ENCODE data around the gene KNOP1.
A peak's percentile ranks its signal among the peaks of the same experiment; 100 is the strongest.

KNOP1 gene

DNA sequence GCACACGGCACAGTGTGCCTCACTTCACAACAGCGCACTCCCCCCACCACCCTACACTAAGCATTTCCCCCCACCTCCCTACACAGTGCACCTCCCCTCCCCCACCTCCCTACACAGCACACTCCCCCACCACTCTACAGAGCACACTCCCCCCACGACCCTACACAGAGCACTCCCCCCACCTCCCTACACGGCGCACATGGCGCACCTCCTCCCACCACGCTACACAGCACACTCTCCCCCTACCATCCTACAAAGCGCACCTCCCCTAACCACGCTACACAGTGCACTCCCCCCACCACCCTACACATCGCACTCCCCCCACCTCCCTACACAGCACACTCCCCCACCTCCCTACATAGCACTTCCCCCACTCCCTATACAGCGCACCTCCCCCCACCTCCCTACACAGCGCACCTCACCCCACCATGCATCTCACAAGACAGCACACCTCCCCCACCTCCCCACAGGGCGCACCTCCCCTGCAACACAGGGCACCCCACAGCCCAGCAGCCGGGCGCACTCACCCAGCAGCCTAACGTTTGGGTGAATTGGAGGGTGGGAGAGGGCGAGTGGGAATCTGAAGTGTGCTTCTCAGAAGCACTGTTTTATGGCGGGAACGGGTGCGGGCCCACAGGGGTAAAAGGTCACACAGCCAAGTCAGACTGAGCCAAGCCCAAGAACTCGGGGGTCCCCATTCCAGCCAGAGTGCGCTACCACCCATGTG is 10.3 kb downstream of the KNOP1 start:
- DNase-seq (ENCODE audit: low read depth in 2 of 2): no peak

DNA sequence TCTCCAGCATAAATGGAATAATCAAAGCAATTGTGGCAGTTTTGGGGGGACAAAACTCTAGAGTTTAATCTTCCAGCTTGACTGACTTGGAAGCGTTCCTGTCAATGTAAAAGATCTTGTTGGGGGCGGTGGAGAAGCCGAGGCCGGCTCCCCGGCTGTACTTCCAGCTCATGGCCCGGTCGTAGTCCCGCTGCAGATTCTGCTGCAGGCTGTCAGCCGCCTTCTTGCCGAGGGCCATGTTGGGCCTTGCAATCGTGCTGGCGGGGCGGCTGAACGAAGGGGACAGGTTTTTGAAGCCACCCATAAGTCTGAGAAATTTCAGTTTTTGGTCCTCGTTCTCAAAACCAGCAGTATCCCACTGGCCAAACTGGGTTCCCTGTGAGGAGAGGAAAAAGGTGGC is 11.2 kb downstream of the KNOP1 start:
- DNase-seq (ENCODE audit: low read depth in 2 of 2): no peak

DNA sequence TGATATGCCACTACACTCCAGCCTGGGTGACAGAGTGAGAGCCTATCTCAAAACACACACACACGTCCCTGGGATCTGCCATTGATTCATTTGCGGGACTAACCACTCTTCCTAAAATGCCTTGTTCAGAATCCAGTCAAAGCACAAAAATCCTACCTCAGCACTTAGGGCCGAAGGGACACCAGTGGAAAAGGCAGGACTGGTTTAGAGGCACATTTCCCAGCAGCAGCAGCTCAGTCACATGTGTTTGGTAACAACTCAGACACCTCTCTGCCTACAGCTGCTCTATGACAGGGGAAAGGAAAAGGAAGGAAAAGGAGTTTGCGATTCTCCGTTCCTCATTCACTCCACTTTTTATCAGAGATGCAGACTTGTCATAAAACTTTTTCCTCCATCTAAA is 12.2 kb downstream of the KNOP1 start:
- DNase-seq (ENCODE audit: low read depth in 2 of 2): no peak

DNA sequence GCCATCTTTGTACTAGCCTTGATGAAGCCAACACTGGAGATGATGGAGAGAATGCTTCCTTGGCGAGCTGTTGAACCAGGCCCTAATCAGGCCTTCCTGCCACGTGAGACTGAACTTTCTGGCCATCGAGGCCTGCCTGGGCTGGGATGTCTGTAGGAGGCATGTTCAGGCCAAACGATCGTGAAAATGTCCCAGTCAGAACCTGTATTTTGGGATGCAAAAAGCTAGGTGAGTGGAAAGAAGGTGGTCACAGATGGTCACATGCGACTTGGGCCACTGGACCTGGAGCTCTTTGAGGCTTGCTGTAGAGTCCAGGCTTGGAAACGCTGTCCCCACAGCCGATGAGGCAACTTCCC is 12.9 kb downstream of the KNOP1 start:
- DNase-seq (ENCODE audit: low read depth in 2 of 2): no peak

DNA sequence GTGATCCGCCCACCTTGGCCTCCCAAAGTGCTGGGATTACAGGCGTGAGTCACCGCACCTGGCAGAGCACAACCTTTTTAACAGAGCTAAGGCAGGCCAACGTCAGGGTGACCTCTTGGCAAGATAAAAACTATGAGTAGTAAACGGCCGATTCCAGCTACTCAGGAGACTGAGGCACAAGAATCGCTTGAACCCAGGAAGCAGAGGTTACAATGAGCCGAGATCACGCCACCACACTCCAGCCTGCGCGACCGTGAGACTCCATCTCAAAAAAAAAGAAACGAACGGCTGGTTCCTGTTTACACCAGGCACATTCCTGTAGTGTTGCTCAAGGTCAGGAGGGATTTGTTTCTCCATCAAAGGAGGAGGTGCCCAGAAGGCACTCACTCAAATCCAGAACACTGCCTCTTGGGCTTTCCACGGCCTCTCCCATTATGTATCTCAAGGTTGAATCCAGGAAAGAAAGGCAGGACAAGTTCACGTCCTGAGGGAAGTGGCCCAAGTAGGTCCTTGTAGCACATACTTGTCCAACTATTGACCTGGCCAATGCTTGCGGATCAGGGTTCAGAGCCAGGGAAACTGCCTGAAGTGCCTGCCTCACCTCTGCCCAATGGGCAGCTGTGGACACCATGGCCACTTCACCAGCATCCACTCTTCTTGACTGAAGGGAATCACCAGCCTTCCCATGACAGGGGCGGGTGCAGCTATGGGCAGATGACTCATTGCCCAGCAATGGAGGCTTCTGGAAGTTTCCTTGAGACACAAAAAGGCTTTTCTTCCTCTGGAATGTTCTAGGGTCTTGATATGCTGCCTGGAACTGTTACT is 13.5 kb downstream of the KNOP1 start:
- DNase-seq (ENCODE audit: low read depth in 2 of 2): no peak

DNA sequence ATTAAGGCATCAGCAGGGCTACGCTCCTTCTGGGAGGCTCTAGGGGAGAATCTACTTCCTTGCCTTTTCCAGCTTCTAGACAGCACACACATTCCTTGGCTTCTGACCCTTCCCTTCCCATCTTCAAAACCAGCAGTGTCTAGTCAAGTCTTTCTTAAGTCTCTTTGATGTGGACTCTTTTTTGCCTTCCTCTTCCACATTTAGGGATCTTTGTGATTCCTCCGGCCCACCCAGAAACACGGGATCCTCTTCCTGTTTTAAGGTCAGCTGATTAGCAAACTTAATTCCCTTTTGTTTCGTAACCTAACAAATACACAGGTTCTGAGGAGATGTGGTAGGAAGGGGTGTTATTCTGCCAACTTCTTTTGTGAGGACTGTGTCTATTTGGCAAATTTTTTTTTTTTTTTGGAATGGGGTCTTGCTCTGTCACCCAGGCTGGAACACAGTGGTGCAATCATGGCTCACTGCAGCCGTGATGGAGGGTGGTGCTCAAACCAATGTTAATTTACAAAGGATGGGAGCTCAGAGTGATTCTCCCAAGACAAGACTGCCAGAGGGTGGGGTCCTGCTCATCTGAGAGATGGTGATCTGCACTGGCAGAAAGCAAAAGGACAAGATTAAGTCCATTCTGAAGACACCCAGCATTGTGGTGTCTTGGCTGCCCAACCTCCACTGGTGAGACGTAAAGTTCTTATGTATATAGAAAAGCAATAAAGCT is 14.7 kb downstream of the KNOP1 start:
- DNase-seq (ENCODE audit: low read depth in 2 of 2): no peak

DNA sequence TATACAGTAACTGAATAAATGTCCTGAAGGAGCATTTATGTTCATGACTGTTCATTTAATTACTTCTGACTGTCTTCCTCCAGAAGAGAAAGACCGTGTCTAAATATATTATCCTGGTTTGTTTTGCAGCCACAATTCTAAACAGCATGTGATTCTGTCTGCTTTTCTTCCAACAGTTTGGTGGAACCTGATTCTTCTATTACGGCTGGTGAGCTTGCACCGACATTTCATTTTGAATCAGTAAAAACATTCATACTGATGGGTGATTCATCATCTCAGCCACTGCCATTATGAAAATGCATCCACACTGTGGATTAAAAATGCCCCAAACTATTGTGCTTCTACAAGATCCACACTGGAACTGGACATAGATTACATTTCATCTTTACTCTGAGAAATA is 16.9 kb downstream of the KNOP1 start:
- no peak for DNase-seq (ENCODE audit: low read depth in 2 of 2)

DNA sequence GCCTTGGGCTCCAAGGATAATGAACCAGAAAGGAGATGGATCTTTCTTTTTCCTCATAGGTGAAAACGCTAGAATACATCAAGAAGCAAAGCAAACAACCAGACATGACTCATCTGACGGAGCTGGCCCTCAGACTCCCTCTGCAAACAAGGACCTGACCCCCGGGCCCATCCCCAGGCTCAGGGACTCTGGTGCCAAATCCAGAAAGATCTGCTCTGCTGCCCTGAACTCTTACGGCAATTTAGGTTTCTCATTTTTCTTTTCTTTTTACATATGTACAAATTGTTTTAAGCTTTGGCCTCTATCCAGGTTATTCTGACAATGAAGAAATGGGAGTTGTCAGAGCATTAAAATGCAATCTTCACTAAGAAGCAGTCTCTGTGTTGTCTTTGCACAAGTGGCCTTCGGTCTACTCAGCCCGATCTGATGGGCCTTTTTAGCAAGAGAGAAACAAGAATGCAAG is 17.7 kb downstream of the KNOP1 start:
- no peak for DNase-seq (ENCODE audit: low read depth in 2 of 2)

DNA sequence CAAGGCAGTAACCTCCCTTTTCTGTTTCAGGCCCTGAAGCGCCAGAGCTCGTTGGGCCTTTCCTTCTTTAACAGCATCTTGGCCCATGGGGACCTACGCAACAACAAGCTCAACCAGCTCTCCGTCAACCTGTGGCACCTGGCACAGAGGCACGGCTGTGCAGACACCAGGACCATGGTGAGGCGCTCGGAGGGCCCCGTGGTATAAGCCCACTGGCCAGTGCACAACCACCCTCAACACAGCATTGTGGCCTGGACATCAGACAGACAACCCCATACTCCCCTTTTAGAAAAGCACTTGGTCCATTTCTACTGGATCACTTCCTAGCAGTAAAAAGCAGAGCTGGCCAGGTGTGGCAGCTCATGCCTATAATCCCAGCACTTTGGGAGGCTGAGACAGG is 18.6 kb downstream of the KNOP1 start:
- no peak for DNase-seq (ENCODE audit: low read depth in 2 of 2)

DNA sequence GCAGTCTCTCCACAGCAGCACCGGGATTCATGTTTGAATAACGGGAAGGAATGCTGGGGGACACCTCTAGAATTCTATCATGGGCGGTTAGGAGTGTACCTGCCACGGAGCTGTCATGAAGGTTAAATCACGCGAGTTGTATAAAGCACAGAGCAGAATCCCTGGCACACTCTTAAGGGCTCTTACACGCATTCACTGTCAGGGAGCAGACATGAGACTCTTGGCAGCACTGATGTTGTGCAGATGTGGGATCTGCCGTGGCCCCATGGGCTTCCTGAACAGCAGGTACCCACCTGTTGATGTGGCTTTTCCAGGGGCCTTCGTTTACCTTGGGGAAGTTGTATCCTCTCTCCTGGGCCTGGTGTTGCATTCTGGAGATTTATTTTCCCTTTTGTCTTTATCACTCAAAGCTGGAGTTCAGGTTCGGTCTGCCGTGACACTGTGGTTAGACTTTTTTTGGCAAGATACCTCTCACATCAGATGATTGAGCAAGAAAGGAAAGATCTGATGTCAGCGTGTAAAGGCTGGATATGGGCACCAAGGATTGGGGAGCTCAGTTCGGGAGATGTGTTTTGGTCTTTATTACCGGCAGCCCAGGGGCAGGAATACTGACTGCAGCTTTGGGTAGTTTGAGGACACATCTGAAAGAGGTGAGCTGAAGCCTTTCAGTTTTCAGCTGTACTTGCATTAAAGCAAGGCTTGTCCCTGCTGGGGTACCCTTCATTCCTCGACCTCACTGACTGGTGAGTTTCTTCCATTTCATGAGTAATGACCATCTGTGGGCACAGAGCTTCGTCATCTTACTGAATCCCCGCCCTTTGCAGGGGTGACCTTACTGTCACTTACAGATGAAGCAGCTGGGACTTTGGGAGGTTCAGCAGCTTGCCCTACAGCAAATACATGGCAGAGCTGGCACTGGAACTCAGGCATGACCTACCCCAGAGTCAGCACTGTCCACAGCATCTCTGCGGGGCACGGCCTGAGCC is 19.3 kb downstream of the KNOP1 start:
- DNase-seq (ENCODE audit: low read depth in 2 of 2): peak in 1 of 2 donors; percentile 13

DNA sequence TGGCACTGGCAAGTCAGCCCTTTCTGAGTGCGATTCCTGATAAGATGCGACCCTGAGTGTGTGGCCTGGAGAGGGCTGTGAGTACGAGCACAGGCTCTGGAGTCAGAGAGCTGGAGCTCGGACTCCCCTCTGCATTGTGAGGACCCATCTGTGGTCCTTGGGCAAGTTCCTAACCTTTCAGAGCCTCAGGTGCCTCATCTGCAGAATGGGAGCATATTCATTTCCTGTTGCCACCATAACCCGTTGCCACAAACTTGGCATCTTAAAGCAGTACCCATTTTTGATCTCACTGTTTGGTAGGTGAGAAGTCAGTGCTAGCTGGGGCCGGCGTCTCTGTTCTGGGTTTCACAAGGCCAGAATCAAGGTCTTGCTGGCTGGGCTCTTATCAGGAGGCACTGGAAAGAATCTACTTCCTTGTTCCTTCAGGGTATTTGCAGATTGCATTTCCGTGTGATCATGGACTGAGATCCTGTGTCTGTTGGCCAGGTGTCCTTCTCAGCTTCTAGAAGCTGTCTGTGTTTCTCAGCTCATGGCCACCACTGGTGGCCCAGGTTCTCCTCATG is 20.2 kb downstream of the KNOP1 start:
- DNase-seq (ENCODE audit: low read depth in 2 of 2): no peak

DNA sequence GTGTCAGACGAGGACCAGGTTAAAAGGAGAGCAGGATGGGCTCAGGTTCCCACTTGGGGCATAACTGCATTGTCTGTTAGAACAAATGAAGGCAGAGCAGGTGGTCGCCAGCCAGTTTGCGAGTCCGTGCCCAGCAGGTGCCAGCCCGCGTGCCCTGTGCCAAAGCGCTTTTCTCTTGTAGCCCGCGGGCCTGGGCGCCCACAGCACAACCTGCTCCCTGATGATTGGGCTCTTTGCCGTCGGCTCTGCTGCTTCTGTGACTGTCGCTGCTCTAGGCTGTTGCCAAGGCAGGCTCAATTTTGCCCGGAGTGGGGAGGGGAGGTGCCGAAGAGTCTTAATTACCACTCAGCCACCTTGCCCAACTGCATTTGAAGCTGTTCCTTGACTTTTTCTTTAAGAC is 21.1 kb downstream of the KNOP1 start:
- DNase-seq (ENCODE audit: low read depth in 2 of 2): no peak

DNA sequence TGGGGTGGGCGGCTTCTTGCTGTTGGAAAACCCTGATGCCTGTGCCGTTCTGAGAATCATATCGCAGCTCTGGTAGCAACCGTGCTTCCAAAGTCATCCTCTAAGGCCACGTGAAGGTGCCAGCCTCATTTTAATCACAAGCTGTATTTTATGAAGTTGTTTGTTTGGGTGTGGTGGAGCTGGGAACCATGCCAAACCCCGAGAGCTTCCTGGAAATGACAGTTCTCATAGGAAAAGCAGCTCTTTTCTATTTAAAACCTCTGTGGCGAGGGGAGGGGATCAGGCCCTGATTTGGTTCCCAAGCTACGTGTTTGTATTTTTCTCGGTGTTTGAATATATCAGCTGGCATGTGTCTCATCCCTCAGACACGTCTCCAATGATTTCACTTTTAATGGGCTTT is 21.7 kb downstream of the KNOP1 start:
- peak in 1 of 2 donors; percentile 22 for DNase-seq (ENCODE audit: low read depth in 2 of 2)

DNA sequence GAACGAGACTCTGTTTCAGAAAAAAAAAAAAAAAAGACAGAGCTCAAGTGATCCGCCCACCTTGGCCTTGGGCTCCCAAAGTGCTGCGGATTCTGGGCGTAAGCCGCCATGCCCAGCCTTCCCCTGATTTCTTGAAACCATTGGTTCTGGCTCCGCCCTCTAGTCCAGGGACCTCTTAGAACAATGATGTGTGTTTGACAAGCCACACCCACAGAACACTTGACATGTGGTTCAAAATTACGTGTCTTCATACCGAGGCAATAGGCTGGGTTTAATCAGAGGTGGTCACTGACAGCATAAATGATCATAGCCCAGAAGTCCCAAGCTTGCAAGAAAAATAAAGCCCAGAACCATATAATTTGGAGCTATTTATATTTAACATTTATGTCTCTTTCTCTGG is 23.0 kb downstream of the KNOP1 start:
- no peak for DNase-seq (ENCODE audit: low read depth in 2 of 2)

DNA sequence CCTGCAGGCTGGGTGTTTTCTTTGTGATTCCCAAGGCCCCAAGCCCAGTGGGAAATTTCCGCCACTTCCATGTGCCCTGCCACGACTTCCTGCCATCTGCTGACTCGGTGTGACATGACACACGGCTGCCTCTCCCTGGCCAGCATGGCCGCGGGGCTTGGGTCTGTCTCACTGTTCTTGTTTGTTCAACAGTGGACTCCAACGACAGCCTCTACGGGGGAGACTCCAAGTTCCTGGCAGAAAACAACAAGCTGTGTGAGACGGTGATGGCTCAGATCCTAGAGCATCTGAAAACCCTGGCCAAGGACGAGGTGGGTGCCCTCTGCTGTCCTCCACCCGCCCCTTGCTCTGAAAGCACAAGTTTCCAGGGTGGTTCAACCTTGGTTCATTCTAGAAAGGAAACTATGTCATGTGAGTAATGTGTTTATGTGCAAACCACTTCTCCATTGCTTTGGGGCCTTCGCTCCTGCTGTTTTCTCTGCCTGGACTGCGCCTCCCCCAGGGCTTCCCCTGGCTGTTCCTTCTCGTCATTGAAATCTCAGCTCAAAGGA is 26.8 kb downstream of the KNOP1 start:
- DNase-seq (ENCODE audit: low read depth in 2 of 2): no peak

DNA sequence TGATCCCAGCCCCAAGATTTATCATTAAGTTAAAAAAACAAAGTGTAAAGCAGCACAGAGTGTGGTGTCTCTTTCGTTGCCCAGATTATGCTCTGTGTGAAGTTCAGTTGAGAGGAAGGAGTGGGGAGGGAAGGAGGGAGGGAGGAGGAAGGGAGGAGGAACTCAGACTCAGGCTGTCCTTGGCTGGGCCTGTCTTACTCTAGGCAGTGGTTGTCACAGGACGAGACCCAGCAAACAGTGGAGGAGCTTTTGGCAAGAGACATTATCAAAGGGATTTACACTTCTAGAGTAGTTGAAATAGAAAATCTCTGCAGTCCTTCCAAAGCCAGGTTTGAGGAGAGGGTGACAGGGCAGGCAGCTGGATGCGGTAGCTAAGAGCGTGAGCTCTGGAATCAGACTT is 27.8 kb downstream of the KNOP1 start:
- no peak for DNase-seq (ENCODE audit: low read depth in 2 of 2)

DNA sequence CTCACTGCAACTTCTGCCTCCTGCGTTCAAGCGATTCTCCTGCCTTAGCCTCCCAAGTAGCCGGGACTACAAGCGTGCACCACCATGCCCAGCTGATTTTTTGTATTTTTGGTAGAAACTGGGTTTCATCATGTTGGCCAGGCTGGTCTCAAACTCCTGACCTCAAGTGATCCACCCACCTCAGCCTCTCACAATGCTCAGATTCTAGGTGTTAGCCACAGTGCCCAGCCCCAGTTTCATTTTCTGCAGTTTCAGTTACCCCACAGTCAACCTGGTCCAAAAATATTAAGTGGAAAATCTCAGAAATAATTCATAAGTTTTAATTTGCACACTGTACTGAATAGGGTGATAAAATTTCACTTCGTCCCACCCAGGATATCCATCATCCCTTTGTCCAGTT is 28.7 kb downstream of the KNOP1 start:
- no peak for DNase-seq (ENCODE audit: low read depth in 2 of 2)

DNA sequence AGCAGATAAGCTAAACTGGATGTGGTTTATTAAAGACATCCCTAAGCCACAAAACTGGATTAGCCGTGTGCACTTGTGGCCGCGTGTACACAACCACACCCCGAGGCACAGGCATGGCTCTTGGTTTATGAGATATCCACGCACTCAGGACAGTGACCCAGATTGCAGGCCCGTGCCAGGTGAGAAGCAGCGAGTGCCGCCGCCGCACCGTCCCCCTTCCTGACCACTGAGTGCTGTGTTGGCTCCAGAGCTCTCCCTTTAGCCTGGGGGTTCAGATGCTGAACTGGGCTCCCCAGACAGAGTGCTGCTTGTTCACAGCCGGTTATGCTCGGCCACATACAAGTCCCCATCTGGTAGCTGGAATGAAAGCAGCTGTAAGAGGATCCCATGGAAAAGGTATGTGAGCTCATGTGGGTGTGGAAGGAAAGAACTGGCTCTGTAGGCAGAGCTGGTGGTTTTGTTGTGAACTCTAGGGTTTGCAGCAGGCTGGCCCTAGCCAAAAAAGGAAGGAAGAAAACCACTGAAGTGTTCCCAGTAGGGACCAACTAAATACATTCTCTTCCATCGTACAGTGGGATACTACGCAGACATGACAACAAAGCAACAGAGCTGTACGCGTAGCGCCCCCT is 29.5 kb downstream of the KNOP1 start:
- DNase-seq (ENCODE audit: low read depth in 2 of 2): no peak

DNA sequence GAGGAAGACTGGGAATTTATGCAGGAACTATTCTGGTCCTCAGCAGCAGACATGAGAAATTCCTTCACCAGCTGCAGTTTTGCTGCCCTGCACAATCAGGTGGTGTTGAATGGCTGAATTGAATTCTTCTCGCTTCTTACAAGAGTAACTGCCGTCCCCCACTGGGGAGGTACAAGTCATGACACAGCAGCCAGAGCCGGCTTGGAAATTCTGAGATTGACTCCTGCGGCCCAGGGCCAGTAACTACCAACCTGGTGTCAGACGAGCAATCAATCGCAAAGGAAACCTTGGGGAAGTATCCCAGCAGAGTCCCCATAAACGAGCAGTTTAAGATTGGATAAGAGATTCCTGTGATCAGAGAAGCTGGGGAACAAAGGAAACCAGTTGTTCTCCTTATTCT is 30.7 kb downstream of the KNOP1 start:
- no peak for DNase-seq (ENCODE audit: low read depth in 2 of 2)

DNA sequence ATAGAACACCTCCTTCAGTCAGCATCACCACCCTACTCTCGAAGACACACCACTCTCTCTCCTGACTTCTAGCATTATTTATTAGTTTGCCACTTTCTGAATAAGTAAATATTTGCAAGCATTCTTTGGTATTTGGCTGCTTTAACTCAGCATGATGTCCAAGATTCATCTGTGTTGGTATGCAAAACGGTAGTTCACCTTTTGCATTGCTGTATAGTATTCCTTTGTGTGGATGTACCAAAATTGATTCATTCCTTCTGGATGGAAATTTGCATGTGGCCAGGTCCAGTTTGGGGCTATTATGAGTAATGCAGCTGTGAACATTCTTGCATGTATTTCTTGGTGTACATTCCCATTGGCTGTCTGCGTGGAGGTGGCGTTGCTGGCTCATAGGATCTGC is 32.9 kb downstream of the KNOP1 start:
- DNase-seq (ENCODE audit: low read depth in 2 of 2): no peak

Data from stimulated activated CD8-positive, alpha-beta memory T cell treated with anti-CD3 and anti-CD28 coated beads, Interleukin-15, amount 100 ng/mL, for 48 hours (primary cell).